GM23338 (cell line): ENCODE measurements around the gene NAMPT. TPM values are rescaled to one million over a fixed set of nuclear protein-coding genes. Genes with fewer than 3 reads are reported as not detected.

Source experiments
- ATAC-seq: fragments of 200-7000 bp; cut with Tn5 transposase; 3 replicates; pipeline ENCODE4 v1.9.1; 2020
- DNase-seq: peaks from one replicate; pipeline ENCODE4 v3.0.0-alpha.2; 2015; ENCODE audit warnings: low spot score
- H2AFZ ChIP-seq: fragments of 200-600 bp; sonication (generic); 2 replicates; pipeline ENCODE4 v1.8.0; 2016; ENCODE audit warnings: antibody characterized with exemption, mild to moderate bottlenecking, moderate library complexity
- H3F3A ChIP-seq: fragments of 200-600 bp; sonication (generic); replicated peaks from 2 replicates; pipeline ENCODE4 v1.8.0; 2017; ENCODE audit warnings: antibody characterized with exemption, mixed run types, low read depth
- H3K27ac ChIP-seq: fragments of 200-600 bp; sonication (generic); 2 replicates; pipeline ENCODE4 v1.6.1; 2016; ENCODE audit warnings: low read depth
- H3K27me3 ChIP-seq: fragments of 200-600 bp; sonication (generic); 2 replicates; pipeline ENCODE4 v1.8.0; 2016; ENCODE audit warnings: mild to moderate bottlenecking, mixed run types, moderate library complexity; ENCODE audit not compliant: insufficient read depth
- H3K36me3 ChIP-seq: fragments of 200-600 bp; sonication (generic); 2 replicates; pipeline ENCODE4 v1.8.0; 2016; ENCODE audit warnings: mild to moderate bottlenecking; ENCODE audit not compliant: insufficient read depth
- H3K4me1 ChIP-seq: fragments of 200-600 bp; sonication (generic); 2 replicates; pipeline ENCODE4 v1.8.0; 2016; ENCODE audit warnings: mild to moderate bottlenecking, moderate library complexity; ENCODE audit not compliant: insufficient read depth
- H3K4me2 ChIP-seq: fragments of 200-600 bp; sonication (generic); 2 replicates; pipeline ENCODE4 v1.7.1; 2017; ENCODE audit warnings: mixed run types
- H3K4me3 ChIP-seq: fragments of 200-600 bp; sonication (generic); 2 replicates; pipeline ENCODE4 v1.6.1; 2016; ENCODE audit warnings: mixed run types
- H3K79me2 ChIP-seq: fragments of 200-600 bp; sonication (generic); replicated peaks from 2 replicates; pipeline ENCODE4 v1.8.0; 2017; ENCODE audit warnings: mild to moderate bottlenecking; ENCODE audit not compliant: insufficient read depth
- H3K9me2 ChIP-seq: fragments of 200-600 bp; sonication (generic); 2 replicates; pipeline ENCODE4 v1.8.0; 2017; ENCODE audit not compliant: insufficient read depth
- H4K20me1 ChIP-seq: fragments of 200-600 bp; sonication (generic); replicated peaks from 2 replicates; pipeline ENCODE4 v1.8.0; 2017; ENCODE audit warnings: mild to moderate bottlenecking; ENCODE audit not compliant: insufficient read depth
- H3K27ac Mint-ChIP-seq: 2 replicates; pipeline ENCODE4 v1.8.0; 2020; ENCODE audit warnings: inconsistent platforms, mild to moderate bottlenecking, moderate library complexity, mixed read lengths
- H3K27me3 Mint-ChIP-seq: 3 replicates; pipeline ENCODE4 v1.8.0; 2022; ENCODE audit warnings: low read depth, mild to moderate bottlenecking, moderate library complexity, mixed read lengths, inconsistent platforms; ENCODE audit not compliant: insufficient read depth, poor library complexity
- H3K36me3 Mint-ChIP-seq: 3 replicates; pipeline ENCODE4 v1.8.0; 2021; ENCODE audit warnings: low read depth, mild to moderate bottlenecking, inconsistent platforms, moderate library complexity, mixed read lengths
- H3K4me1 Mint-ChIP-seq: 3 replicates; pipeline ENCODE4 v1.8.0; 2020; ENCODE audit warnings: mild to moderate bottlenecking, inconsistent platforms, mixed read lengths
- H3K4me3 Mint-ChIP-seq: 3 replicates; pipeline ENCODE4 v1.8.0; 2021; ENCODE audit warnings: moderate library complexity, mild to moderate bottlenecking, inconsistent platforms, mixed read lengths
- H3K9me3 Mint-ChIP-seq: 3 replicates; pipeline ENCODE4 v1.8.0; 2020; ENCODE audit warnings: moderate library complexity, mild to moderate bottlenecking, inconsistent platforms, mixed read lengths
- CTCF ChIP-seq, 2 experiments: fragments of 200-600 bp in 1 of 2; sonication (generic) in 1 of 2; conservative IDR thresholded peaks; 2 replicates each; pipeline versions ENCODE4 v1.5.1 to v1.6.1; 2016 to 2017; ENCODE audit warnings: antibody characterized with exemption in 2 of 2, low read depth in 2 of 2, mild to moderate bottlenecking in 2 of 2, moderate library complexity in 1 of 2
- ETS1 ChIP-seq: IDR thresholded peaks from 2 replicates; pipeline ENCODE4 v1.6.1; 2016; ENCODE audit warnings: antibody characterized with exemption
- EZH2 ChIP-seq: fragments of 200-600 bp; sonication (generic); IDR thresholded peaks from one replicate; pipeline ENCODE4 v1.8.0; 2017; ENCODE audit warnings: antibody characterized with exemption, mild to moderate bottlenecking, low read depth; ENCODE audit not compliant: unreplicated experiment
- JUNB ChIP-seq: IDR thresholded peaks from one replicate; pipeline ENCODE4 v1.6.1; 2016; ENCODE audit warnings: antibody characterized with exemption; ENCODE audit not compliant: unreplicated experiment
- NANOG ChIP-seq: IDR thresholded peaks from 2 replicates; pipeline ENCODE4 v1.6.1; 2016; ENCODE audit warnings: antibody characterized with exemption, borderline replicate concordance
- REST ChIP-seq: IDR thresholded peaks from one replicate; pipeline ENCODE4 v1.6.1; 2018; ENCODE audit warnings: antibody characterized with exemption; ENCODE audit not compliant: unreplicated experiment
- STAT1 ChIP-seq: IDR thresholded peaks from one replicate; pipeline ENCODE4 v1.6.1; 2016; ENCODE audit warnings: antibody characterized with exemption; ENCODE audit not compliant: unreplicated experiment
- ZNF114 ChIP-seq: fragments of 250-450 bp; sonication (Bioruptor Pico); IDR thresholded peaks from 2 replicates; pipeline ENCODE4 v1.5.0; 2020; ENCODE audit warnings: mild to moderate bottlenecking, moderate library complexity
- ZNF331 ChIP-seq: fragments of 250-450 bp; sonication (Bioruptor Pico); IDR thresholded peaks from 2 replicates; pipeline ENCODE4 v1.5.0; 2020; ENCODE audit warnings: low read depth, mild to moderate bottlenecking, moderate library complexity
- ZNF462 ChIP-seq: fragments of 250-450 bp; sonication (Bioruptor Pico); IDR thresholded peaks from 2 replicates; pipeline ENCODE4 v1.5.0; 2020; ENCODE audit warnings: mild to moderate bottlenecking, moderate library complexity
- polyA plus RNA-seq: library from polyadenylated mRNA; unstranded; fragments of >200 nt; fragmentation: Nextera tagmentation; extraction: Ambion mirVana; gene quantifications from 2 replicates; pipeline ENCODE4 v1.2.1, GENCODE V29; 2016
- total RNA-seq: library from RNA; depleted of rRNA; stranded (reverse); fragments of >200 nt; shearing (Covaris generic); gene quantifications from 2 replicates; pipeline ENCODE4 v1.2.3, GENCODE V29; 2014

Gene NAMPT
- total and polyA plus RNA-seq, 2 experiments from 2014 or later, result 37.9 to 73.9 TPM

- TF ChIP-seq EZH2 (no peak), ZNF331 (CRISPR knock-in tag) (no peak), NANOG (no peak), JUNB (no peak), ZNF462 (CRISPR knock-in tag) (no peak), CTCF (conservative IDR thresholded peaks at IDR 0.05; ENCODE audit: low read depth in 2 of 2) (no peak), ETS1 (no peak), STAT1 (no peak), REST (no peak), ZNF114 (CRISPR knock-in tag) (no peak)
- Histone ChIP-seq H4K20me1 (peaks cover 32% of the 10 kb centered on the region), H3K79me2 (peaks cover 75% of the 10 kb centered on the region), H3K27ac (no peak overlapping the region), H3K4me1 (peaks cover 16% of the 10 kb centered on the region; the same call in 1 of the 2 replicates), H2AFZ (no peak overlapping the region), H3K9me2 (no peaks in the 10 kb centered on the region), H3K27me3 (no peaks in the 10 kb centered on the region), H3K4me3 (no peak overlapping the region), H3F3A (no peaks in the 10 kb centered on the region), H3K36me3 (peaks cover 20% of the 10 kb centered on the region), H3K4me2 (no peak overlapping the region)
- H3K27ac Mint-ChIP-seq, result no peak overlapping the region
- ATAC-seq (no peak), DNase-seq (no peak)
- no peaks in the 10 kb centered on the region for H3K27me3 Mint-ChIP-seq
- peaks cover 14% of the 10 kb centered on the region for H3K4me1 Mint-ChIP-seq
- no peaks in the 10 kb centered on the region for H3K9me3 Mint-ChIP-seq
- peaks cover 33% of the 10 kb centered on the region for H3K36me3 Mint-ChIP-seq
- H3K4me3 Mint-ChIP-seq, result no peak overlapping the region
Measured at GRCh38 chr7:106276513-106276912, 8.3 kb downstream of the NAMPT start.
